ENCODE data around the gene DMRT1. TPM values are rescaled to one million over a fixed set of nuclear protein-coding genes. Genes with fewer than 3 reads are reported as not detected.

Gene DMRT1
- total RNA-seq, 1 donor from 2014 or later = not detected

DNA sequence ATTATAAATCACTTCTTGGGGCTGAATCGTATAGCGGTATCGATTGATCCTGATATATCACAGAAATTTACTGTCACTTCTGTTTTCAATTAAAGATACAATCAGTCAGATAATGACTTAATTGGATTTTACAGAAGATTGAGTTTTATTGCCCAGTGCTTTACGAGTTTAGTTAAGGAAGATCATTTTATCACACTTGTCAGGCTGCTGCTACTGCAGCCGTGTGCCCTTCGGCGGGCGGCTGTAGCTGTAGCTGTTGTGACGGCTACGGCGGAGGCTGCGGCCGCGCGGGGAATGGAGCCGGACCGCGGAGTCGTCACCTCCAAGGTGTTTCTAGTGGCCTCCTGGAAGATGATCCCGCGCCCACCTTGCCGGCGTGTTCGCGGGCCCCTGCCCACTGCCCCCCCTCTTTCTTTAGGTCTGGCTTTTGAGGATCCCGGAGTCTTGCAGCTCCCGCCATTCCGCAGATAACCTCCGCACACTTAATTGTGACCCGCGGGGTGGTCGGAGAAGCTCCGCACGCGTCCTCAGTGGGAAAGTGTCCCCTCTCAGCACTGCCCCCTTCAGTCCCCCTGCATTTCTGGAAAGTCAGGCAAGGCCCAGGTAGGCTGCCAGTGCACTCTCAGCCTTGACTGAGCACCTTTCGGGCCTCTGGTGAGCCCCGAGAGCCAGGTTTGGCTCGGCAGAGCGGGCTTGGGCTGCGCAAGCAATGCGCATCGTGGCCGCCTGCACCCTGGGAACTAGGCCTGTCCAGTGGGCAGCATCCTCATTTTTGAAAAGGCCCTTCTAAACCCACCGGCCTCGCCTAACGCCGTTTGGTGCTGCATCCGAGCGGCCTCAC is 128.0 kb downstream of the DMRT1 start:
- TF ChIP-seq, protein P1, sequence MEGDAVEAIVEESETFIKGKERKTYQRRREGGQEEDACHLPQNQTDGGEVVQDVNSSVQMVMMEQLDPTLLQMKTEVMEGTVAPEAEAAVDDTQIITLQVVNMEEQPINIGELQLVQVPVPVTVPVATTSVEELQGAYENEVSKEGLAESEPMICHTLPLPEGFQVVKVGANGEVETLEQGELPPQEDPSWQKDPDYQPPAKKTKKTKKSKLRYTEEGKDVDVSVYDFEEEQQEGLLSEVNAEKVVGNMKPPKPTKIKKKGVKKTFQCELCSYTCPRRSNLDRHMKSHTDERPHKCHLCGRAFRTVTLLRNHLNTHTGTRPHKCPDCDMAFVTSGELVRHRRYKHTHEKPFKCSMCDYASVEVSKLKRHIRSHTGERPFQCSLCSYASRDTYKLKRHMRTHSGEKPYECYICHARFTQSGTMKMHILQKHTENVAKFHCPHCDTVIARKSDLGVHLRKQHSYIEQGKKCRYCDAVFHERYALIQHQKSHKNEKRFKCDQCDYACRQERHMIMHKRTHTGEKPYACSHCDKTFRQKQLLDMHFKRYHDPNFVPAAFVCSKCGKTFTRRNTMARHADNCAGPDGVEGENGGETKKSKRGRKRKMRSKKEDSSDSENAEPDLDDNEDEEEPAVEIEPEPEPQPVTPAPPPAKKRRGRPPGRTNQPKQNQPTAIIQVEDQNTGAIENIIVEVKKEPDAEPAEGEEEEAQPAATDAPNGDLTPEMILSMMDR (conservative IDR thresholded peaks at IDR 0.05; ENCODE audit: low read depth, low read length) = no peak

DNA sequence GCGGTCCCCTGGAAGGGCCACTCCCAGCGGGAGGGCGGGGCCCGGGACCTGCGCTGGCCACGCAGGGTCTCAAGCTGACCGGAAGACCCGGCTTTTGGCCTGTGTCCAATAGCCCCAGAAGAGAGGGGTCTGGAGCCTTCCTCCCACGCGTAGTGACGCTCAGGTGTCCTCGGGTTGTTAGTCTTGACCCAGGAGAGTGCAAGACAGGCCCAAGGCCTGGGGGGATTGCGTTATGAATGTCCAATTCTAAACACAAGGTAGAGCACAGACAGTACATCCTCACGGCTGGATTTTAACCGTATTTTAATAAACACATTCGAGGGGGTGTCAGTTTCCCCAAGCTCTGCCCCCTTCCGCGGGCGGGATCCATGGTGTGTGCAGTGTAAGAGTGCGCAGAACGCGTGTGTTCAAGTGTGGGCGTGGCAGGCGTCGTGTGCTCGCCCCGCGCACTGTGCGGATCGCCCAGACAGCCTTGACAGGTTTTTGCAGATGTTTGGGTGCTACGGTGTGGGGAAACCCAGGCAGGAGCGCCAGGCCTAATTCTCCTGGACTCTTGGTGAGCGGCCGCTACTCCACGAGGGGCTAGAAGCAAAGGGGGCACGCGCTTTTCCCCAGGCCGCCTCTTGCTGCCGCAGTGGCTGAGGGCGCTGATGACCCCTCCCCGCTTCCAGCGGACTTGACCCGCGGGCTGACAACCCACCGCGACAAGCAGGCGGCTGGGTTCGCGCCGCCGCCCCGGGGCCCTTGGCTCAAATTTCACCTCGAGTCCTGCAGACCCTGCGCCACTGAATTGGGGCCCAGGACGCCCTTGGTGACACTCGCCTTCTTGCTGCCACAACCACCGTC is 128.9 kb downstream of the DMRT1 start:
- TF ChIP-seq, protein P1 (conservative IDR thresholded peaks at IDR 0.05; ENCODE audit: low read depth, low read length) = no peak
- H3K4me3 ChIP-seq (ENCODE audit: low read depth, low read length) = no peak overlapping the region
- DNase-seq (ENCODE audit: low read depth) = no peak

More for the DNA sequence above, 128.0 kb downstream of the DMRT1 start:
- H3K4me3 ChIP-seq (ENCODE audit: low read depth, low read length) = no peak overlapping the region
- no peak for DNase-seq (ENCODE audit: low read depth)

DNA sequence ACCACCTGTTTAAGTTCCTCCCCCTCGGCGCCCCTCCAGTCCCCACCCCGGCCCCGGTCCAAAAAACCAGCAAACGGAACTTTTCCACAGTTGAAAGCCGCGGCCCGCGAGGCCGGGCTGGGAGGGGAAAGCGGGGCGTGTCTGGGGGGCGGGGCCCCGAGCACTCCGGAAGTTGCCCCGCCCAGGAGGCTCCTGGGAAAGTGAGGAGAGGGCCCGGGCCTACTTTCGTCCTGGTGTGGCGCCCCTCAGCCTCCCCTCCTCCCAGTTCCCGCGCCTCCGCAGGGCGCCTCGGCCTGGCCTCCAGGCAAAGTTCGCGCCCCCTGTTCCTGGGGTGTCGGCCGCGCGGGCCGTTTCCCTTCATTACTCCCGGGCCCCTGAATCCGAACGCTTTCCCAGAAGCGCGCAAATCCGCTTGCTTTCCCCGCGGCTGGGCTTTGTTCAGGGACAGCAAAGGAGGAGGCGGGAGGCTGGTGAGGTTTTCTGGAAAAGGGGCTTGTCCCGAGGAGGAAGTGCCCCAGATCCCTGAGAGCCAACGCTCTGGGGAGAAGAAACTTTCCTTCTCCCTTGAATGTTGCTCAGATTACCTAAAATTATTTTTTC is 130.5 kb downstream of the DMRT1 start:
- H3K4me3 ChIP-seq (ENCODE audit: low read depth, low read length) = peak overlapping the region; percentile 31
- DNase-seq (ENCODE audit: low read depth) = no peak
- TF ChIP-seq, protein P1 (conservative IDR thresholded peaks at IDR 0.05; ENCODE audit: low read depth, low read length) = no peak

DNA sequence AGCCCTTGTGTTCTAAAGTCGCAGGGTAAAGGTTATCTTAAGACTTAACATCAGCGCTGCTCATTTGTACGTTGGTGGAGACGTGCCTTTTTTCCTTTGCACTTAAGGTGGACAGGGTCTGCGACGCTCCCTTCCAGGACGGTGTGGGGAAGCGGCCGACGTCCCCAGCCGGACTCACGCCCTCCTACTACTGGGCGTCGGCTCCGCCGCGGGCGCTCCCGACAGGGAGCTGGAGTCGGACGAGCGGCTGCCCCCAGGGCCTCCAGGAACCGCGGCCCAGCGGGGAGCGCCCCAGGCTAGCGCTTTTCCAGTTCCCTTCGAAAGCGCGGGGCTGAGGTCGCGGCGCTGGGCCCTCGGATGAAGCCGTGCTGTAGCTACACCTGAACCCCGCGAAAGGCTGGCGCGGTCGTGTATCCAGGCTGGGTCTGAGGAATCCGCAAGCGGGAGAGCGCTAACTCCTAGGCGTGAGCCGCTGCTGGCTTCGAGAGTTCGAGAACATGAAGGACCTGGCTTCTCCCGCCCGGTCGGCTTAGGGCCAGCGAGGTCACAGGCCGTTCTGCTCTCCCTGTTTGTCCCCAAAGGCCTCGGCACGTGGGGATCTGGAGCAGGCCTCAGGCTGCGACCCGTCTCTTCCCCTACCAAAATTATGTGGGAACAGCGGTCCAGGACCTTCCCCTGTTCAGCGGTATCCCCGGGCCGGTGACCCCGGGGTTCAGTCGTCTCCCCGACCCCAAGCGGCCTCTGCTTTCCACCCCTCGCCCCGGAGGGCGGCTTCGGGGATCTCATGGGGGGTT is 131.2 kb downstream of the DMRT1 start:
- DNase-seq (ENCODE audit: low read depth) = no peak
- TF ChIP-seq, protein P1 (conservative IDR thresholded peaks at IDR 0.05; ENCODE audit: low read depth, low read length) = no peak
- H3K4me3 ChIP-seq (ENCODE audit: low read depth, low read length) = peak overlapping the region; percentile 31

DNA sequence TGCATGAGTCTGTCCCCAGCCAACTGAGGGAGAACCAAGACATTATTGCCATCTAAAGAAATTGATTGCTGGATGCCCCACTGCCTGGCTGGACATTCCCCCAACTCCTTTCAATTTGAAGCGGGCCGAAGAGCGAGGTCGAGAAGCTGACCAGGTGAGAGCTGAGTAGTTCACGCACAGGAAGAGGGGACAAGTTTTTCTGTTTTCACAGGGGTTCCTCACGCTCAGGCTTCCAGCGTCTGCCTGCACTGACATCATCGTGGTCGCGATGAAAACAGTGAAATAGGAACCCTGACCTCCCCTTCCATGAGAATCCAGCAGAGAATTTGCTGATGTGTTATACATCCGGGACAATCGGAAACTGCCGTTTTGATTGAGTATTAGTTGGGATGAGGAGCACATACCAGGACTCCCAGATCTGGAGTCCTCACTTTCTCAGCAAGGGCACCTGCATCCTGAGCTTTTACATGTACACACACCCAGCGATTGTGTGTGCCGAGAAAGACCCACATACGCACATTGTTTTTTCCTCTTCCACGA is 131.9 kb downstream of the DMRT1 start:
- no peak overlapping the region for H3K4me3 ChIP-seq (ENCODE audit: low read depth, low read length)
- DNase-seq (ENCODE audit: low read depth) = no peak
- TF ChIP-seq, protein P1 (conservative IDR thresholded peaks at IDR 0.05; ENCODE audit: low read depth, low read length) = no peak
